Panc1 (cell line): ENCODE measurements around the gene ROBO4.

Experiments
- POLR2AphosphoS5 ChIP-seq: IDR thresholded peaks from 2 replicates; pipeline ENCODE4 v1.6.1; 2012; ENCODE audit warnings: mild to moderate bottlenecking, low read depth, low read length, moderate library complexity
- TF ChIP-seq, protein P1 (sequence below): fragments of 450-650 bp; IDR thresholded peaks from 2 replicates; pipeline ENCODE4 v1.5.1; 2017; ENCODE audit warnings: mild to moderate bottlenecking
- TF ChIP-seq, protein P2 (sequence below), 2 experiments: IDR thresholded peaks; 2 replicates each; pipeline ENCODE4 v1.6.1; 2011 to 2012; ENCODE audit warnings: low read depth in 2 of 2, control low read depth in 1 of 2, low read length in 1 of 2, mild to moderate bottlenecking in 1 of 2, moderate library complexity in 1 of 2; ENCODE audit not compliant: insufficient read depth in 1 of 2

DNA sequence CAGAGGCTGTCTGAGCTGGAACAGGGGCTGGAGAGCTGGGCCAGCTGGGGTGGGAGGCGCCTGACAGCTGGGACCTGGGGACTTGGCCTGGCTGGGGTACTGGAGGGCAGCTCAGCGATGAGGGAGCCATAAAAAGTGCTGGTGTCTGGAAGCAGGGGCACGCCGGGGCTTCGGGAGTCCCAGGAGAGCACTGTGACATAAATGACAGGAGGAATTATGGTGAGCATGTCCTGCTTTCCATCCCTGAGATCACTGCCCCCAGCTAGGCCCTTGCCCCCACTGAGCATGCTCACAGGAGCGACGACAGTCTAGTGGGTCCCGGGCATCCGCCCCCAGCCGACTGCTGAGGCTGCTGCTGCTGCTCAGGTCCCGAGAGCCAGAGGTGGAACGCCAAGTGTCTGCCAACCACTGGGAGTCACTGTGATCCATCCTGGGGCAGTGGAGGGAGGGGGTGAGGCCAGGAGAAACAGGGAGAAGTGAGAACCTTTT, 6.2 kb downstream of the ROBO4 start:
- TF ChIP-seq, protein P1, sequence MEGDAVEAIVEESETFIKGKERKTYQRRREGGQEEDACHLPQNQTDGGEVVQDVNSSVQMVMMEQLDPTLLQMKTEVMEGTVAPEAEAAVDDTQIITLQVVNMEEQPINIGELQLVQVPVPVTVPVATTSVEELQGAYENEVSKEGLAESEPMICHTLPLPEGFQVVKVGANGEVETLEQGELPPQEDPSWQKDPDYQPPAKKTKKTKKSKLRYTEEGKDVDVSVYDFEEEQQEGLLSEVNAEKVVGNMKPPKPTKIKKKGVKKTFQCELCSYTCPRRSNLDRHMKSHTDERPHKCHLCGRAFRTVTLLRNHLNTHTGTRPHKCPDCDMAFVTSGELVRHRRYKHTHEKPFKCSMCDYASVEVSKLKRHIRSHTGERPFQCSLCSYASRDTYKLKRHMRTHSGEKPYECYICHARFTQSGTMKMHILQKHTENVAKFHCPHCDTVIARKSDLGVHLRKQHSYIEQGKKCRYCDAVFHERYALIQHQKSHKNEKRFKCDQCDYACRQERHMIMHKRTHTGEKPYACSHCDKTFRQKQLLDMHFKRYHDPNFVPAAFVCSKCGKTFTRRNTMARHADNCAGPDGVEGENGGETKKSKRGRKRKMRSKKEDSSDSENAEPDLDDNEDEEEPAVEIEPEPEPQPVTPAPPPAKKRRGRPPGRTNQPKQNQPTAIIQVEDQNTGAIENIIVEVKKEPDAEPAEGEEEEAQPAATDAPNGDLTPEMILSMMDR: no peak
- TF ChIP-seq POLR2AphosphoS5: no peak
- TF ChIP-seq, protein P2, sequence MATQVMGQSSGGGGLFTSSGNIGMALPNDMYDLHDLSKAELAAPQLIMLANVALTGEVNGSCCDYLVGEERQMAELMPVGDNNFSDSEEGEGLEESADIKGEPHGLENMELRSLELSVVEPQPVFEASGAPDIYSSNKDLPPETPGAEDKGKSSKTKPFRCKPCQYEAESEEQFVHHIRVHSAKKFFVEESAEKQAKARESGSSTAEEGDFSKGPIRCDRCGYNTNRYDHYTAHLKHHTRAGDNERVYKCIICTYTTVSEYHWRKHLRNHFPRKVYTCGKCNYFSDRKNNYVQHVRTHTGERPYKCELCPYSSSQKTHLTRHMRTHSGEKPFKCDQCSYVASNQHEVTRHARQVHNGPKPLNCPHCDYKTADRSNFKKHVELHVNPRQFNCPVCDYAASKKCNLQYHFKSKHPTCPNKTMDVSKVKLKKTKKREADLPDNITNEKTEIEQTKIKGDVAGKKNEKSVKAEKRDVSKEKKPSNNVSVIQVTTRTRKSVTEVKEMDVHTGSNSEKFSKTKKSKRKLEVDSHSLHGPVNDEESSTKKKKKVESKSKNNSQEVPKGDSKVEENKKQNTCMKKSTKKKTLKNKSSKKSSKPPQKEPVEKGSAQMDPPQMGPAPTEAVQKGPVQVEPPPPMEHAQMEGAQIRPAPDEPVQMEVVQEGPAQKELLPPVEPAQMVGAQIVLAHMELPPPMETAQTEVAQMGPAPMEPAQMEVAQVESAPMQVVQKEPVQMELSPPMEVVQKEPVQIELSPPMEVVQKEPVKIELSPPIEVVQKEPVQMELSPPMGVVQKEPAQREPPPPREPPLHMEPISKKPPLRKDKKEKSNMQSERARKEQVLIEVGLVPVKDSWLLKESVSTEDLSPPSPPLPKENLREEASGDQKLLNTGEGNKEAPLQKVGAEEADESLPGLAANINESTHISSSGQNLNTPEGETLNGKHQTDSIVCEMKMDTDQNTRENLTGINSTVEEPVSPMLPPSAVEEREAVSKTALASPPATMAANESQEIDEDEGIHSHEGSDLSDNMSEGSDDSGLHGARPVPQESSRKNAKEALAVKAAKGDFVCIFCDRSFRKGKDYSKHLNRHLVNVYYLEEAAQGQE (IDR thresholded peaks at IDR 0.05; ENCODE audit: insufficient read depth in 1 of 2, low read depth in 2 of 2, low read length in 1 of 2): no peak
